ENCODE data around the gene ASPDH.

Gene ASPDH

GRCh38 chr19:50494186-50495019 lies 19.3 kb downstream of the ASPDH start:
- DNase-seq: no peak

GRCh38 chr19:50493171-50493570 lies 20.5 kb downstream of the ASPDH start:
- no peak for DNase-seq

GRCh38 chr19:50492303-50493052 lies 21.2 kb downstream of the ASPDH start:
- DNase-seq: no peak

- no peak for DNase-seq
Measured at GRCh38 chr19:50490991-50491472, 22.7 kb downstream of the ASPDH start.

- DNase-seq: no peak
Measured at GRCh38 chr19:50490411-50490811, 23.3 kb downstream of the ASPDH start.

GRCh38 chr19:50489461-50490011 lies 24.2 kb downstream of the ASPDH start:
- DNase-seq: no peak

- no peak for DNase-seq
Measured at GRCh38 chr19:50488389-50489194, 25.1 kb downstream of the ASPDH start.

- DNase-seq: no peak
Measured at GRCh38 chr19:50486823-50487515, 26.7 kb downstream of the ASPDH start.

GRCh38 chr19:50485284-50485955 lies 28.3 kb downstream of the ASPDH start:
- no peak for DNase-seq

GRCh38 chr19:50482916-50483315 lies 30.8 kb downstream of the ASPDH start:
- no peak for DNase-seq

- no peak for DNase-seq
Measured at GRCh38 chr19:50482271-50482855, 31.4 kb downstream of the ASPDH start.

GRCh38 chr19:50481351-50482149 lies 32.2 kb downstream of the ASPDH start:
- DNase-seq: no peak

- DNase-seq: no peak
Measured at GRCh38 chr19:50480281-50481111, 33.2 kb downstream of the ASPDH start.

- no peak for DNase-seq
Measured at GRCh38 chr19:50479761-50480251, 33.9 kb downstream of the ASPDH start.

- no peak for DNase-seq
Measured at GRCh38 chr19:50478901-50479715, 34.6 kb downstream of the ASPDH start.

- no peak for DNase-seq
Measured at GRCh38 chr19:50477751-50478515, 35.8 kb downstream of the ASPDH start.

- DNase-seq: no peak
Measured at GRCh38 chr19:50476907-50477238, 36.8 kb downstream of the ASPDH start.
